ENCODE data around the gene PPIA. TPM values are rescaled to one million over a fixed set of nuclear protein-coding genes. Genes with fewer than 3 reads are reported as not detected.
"Not testable (repeated sequence)": the region's sequence is repeated elsewhere in the genome, so short reads cannot be mapped to it uniquely, and the experiment has no call there.

PPIA gene
- total RNA-seq, 1 donor from 2014 or later = 1,146 TPM

- DNase-seq = no peak
Observed at GRCh38 chr7:44764081-44764480, 32.4 kb upstream of the PPIA start.

GRCh38 chr7:44764665-44765578, 31.6 kb upstream of the PPIA start:
- no peak for DNase-seq

GRCh38 chr7:44765579-44766415, 30.7 kb upstream of the PPIA start:
- DNase-seq = no peak

- no peak for DNase-seq
Observed at GRCh38 chr7:44766416-44766801, 30.1 kb upstream of the PPIA start.

- no peak for DNase-seq
Observed at GRCh38 chr7:44767134-44767911, 29.2 kb upstream of the PPIA start.

- peak; percentile 98 for DNase-seq
Observed at GRCh38 chr7:44767912-44768627, 28.4 kb upstream of the PPIA start.

GRCh38 chr7:44768628-44769371, 27.7 kb upstream of the PPIA start:
- DNase-seq = no peak

- peak; percentile 59 for DNase-seq
Observed at GRCh38 chr7:44769376-44769775, 27.1 kb upstream of the PPIA start.

GRCh38 chr7:44769776-44770294, 26.6 kb upstream of the PPIA start:
- DNase-seq = peak; percentile 56

GRCh38 chr7:44771358-44771757, 25.1 kb upstream of the PPIA start:
- DNase-seq = no peak

- DNase-seq = no peak
Observed at GRCh38 chr7:44772440-44772839, 24.0 kb upstream of the PPIA start.

- DNase-seq = no peak
Observed at GRCh38 chr7:44772867-44773266, 23.6 kb upstream of the PPIA start.

- not testable (repeated sequence) for DNase-seq
Observed at GRCh38 chr7:44774486-44774885, 22.0 kb upstream of the PPIA start.

GRCh38 chr7:44775383-44776107, 20.9 kb upstream of the PPIA start:
- no peak for DNase-seq

GRCh38 chr7:44776211-44776610, 20.3 kb upstream of the PPIA start:
- no peak for DNase-seq

GRCh38 chr7:44782460-44782859, 14.0 kb upstream of the PPIA start:
- no peak for DNase-seq

GRCh38 chr7:44783407-44783806, 13.1 kb upstream of the PPIA start:
- DNase-seq = no peak

- no peak for DNase-seq
Observed at GRCh38 chr7:44784364-44784763, 12.1 kb upstream of the PPIA start.

GRCh38 chr7:44785218-44785617, 11.3 kb upstream of the PPIA start:
- not testable (repeated sequence) for DNase-seq

- DNase-seq = no peak
Observed at GRCh38 chr7:44787041-44787440, 9.4 kb upstream of the PPIA start.

Measured in tongue (tissue), 2 donors.